ACC112 (cell line): Measurements from ENCODE around the gene EID2.

ENCODE experiments used
- H2AFZ ChIP-seq: fragments of 200-600 bp; sonication (generic); one replicate; pipeline ENCODE4 v1.6.0; 2017; ENCODE audit warnings: antibody characterized with exemption, low read length; ENCODE audit not compliant: unreplicated experiment
- H3K27ac ChIP-seq: fragments of 200-600 bp; sonication (generic); 2 replicates; pipeline ENCODE4 v1.5.1; 2014; ENCODE audit warnings: low read depth, mild to moderate bottlenecking, antibody characterized with exemption, low read length, moderate library complexity
- H3K27me3 ChIP-seq: fragments of 200-600 bp; sonication (generic); 2 replicates; pipeline ENCODE4 v1.6.1; 2014; ENCODE audit warnings: mild to moderate bottlenecking, antibody characterized with exemption, low read length, moderate library complexity, mixed read lengths; ENCODE audit not compliant: insufficient read depth
- H3K36me3 ChIP-seq: fragments of 200-600 bp; sonication (generic); 2 replicates; pipeline ENCODE4 v1.6.1; 2016; ENCODE audit warnings: mild to moderate bottlenecking, antibody characterized with exemption, low read length, moderate library complexity, mixed read lengths; ENCODE audit not compliant: insufficient read depth
- H3K4me1 ChIP-seq: fragments of 200-600 bp; sonication (generic); one replicate; pipeline ENCODE4 v1.6.1; 2016; ENCODE audit warnings: low read length, mixed read lengths; ENCODE audit not compliant: insufficient read depth, unreplicated experiment, control insufficient read depth
- H3K4me3 ChIP-seq: fragments of 200-600 bp; sonication (generic); 2 replicates; pipeline ENCODE4 v1.5.1; 2014; ENCODE audit warnings: mild to moderate bottlenecking, low read depth, low read length
- H3K79me2 ChIP-seq: fragments of 200-600 bp; sonication (generic); one replicate; pipeline ENCODE4 v1.6.0; 2016; ENCODE audit warnings: low read length; ENCODE audit not compliant: control insufficient read depth, unreplicated experiment, insufficient read depth

The EID2 gene

DNA sequence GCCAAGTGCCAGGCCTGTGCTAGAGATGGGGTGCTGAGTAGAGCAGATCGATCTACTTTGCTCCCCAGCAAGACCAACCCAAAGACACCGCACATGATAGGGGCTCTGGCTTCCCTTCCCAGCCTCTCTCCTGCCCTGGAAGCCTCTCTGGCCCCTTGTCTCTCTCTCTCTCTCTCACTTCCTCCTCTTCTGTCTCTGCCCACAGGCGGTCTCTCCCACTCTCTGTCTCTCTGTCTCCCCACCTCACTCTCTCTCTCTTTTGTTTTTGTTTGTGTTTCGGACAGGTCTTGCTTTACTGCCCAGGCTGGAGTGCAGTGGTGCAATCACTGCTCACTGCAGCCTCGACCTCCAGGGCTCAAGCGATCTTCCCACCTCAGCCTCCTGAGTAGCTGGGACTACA lies 23.7 kb downstream of the EID2 start:
- Histone ChIP-seq H3K4me3 (no peak overlapping the region), H3K27me3 (peaks cover 34% of the 10 kb centered on the region), H3K4me1 (no peaks in the 10 kb centered on the region), H3K27ac (no peak overlapping the region), H3K36me3 (no peaks in the 10 kb centered on the region), H3K79me2 (no peaks in the 10 kb centered on the region), H2AFZ (no peak overlapping the region)

- H3K4me3 ChIP-seq: peak overlapping the region; percentile 49; the same call in 1 of the 2 replicates
- no peaks in the 10 kb centered on the region for H3K79me2 ChIP-seq
- peaks cover 34% of the 10 kb centered on the region for H3K27me3 ChIP-seq
- no peak overlapping the region for H3K27ac ChIP-seq
- no peaks in the 10 kb centered on the region for H3K4me1 ChIP-seq
- H2AFZ ChIP-seq: no peak overlapping the region
- H3K36me3 ChIP-seq: no peaks in the 10 kb centered on the region
Measured at GRCh38 chr19:39515551-39516191, 24.3 kb downstream of the EID2 start.

- H2AFZ ChIP-seq: no peak within 1 kb of the TSS
- no peaks in the 10 kb centered on the region for H3K4me1 ChIP-seq
- peak within 1 kb of the TSS; percentile 49; the same call in 1 of the 2 replicates for H3K4me3 ChIP-seq
- no peak within 1 kb of the TSS for H3K27ac ChIP-seq
- no peaks in the 10 kb centered on the region for H3K36me3 ChIP-seq
- H3K27me3 ChIP-seq: peaks cover 34% of the 10 kb centered on the region
- no peaks in the 10 kb centered on the region for H3K79me2 ChIP-seq
Measured at GRCh38 chr19:39514840-39515550, 25.0 kb downstream of the EID2 start, which contains the start of gene SELENOV. TSS of gene SELENOV (plus strand) at chr19:39515139. CDS start at chr19:39515213, 74 bp downstream.

GRCh38 chr19:39512988-39513387 lies 27.0 kb downstream of the EID2 start:
- no peaks in the 10 kb centered on the region for H3K36me3 ChIP-seq
- peaks cover 34% of the 10 kb centered on the region for H3K27me3 ChIP-seq
- H2AFZ ChIP-seq: no peak overlapping the region
- H3K79me2 ChIP-seq: no peaks in the 10 kb centered on the region
- no peak overlapping the region for H3K4me3 ChIP-seq
- H3K4me1 ChIP-seq: no peaks in the 10 kb centered on the region
- no peak overlapping the region for H3K27ac ChIP-seq

- no peaks in the 10 kb centered on the region for H3K79me2 ChIP-seq
- peaks cover 12% of the 10 kb centered on the region for H3K27me3 ChIP-seq
- no peak overlapping the region for H3K27ac ChIP-seq
- no peaks in the 10 kb centered on the region for H3K4me1 ChIP-seq
- H3K4me3 ChIP-seq: no peak overlapping the region
- no peaks in the 10 kb centered on the region for H3K36me3 ChIP-seq
- H2AFZ ChIP-seq: no peak overlapping the region
Measured at GRCh38 chr19:39509233-39509632, 30.7 kb downstream of the EID2 start.

GRCh38 chr19:39508629-39509028 lies 31.3 kb downstream of the EID2 start:
- no peak overlapping the region for H3K27ac ChIP-seq
- H3K4me3 ChIP-seq: no peak overlapping the region
- no peak overlapping the region for H2AFZ ChIP-seq
- H3K27me3 ChIP-seq: 0 out of 2 replicates have a peak, but pooled peaks cover 6% of the 10 kb centered on the region
- H3K4me1 ChIP-seq: no peaks in the 10 kb centered on the region
- no peaks in the 10 kb centered on the region for H3K79me2 ChIP-seq
- no peaks in the 10 kb centered on the region for H3K36me3 ChIP-seq

DNA sequence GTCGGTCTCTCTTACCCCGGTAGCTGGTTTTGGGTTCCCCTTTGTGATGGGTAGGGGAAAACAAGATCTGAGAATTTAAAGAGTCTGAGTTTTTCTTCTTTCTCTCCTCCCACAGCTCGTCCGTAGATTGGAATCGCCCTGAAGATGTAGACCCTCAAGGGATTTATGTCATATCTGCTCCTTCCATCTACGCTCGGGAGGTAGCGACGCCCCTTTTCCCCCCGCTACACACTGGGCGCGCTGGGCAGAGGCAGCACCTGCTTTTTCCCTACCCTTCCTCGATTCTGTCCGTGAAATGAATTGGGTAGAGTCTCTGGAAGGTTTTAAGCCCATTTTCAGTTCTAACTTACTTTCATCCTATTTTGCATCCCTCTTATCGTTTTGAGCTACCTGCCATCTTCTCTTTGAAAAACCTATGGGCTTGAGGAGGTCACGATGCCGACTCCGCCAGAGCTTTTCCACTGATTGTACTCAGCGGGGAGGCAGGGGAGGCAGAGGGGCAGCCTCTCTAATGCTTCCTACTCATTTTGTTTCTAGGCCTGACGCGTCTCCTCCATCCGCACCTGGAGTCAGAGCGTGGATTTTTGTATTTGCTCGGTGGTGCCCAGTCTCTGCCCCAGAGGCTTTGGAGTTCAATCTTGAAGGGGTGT lies 32.1 kb downstream of the EID2 start:
- Histone ChIP-seq H3K4me1 (no peaks in the 10 kb centered on the region), H3K36me3 (no peaks in the 10 kb centered on the region), H2AFZ (peak overlapping the region; percentile 87), H3K79me2 (no peaks in the 10 kb centered on the region), H3K27ac (no peak overlapping the region), H3K4me3 (peak overlapping the region; percentile 81), H3K27me3 (0 out of 2 replicates have a peak, but pooled peaks cover under 1% of the 10 kb centered on the region)

DNA sequence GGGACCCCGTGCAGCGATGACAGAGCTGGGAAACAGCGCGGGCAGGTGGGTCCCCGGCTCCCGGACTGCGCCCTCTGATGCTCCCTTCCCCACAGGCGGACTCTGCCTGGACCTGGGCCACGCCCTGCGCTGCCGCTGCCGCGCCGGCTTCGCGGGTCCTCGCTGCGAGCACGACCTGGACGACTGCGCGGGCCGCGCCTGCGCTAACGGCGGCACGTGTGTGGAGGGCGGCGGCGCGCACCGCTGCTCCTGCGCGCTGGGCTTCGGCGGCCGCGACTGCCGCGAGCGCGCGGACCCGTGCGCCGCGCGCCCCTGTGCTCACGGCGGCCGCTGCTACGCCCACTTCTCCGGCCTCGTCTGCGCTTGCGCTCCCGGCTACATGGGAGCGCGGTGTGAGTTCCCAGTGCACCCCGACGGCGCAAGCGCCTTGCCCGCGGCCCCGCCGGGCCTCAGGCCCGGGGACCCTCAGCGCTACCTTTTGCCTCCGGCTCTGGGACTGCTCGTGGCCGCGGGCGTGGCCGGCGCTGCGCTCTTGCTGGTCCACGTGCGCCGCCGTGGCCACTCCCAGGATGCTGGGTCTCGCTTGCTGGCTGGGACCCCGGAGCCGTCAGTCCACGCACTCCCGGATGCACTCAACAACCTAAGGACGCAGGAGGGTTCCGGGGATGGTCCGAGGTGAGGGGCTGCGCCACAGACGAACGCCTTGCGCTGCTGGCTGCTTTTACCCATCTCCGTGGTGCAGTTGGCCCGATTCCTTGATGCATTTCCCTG lies 32.8 kb downstream of the EID2 start:
- Histone ChIP-seq H3K36me3 (no peaks in the 10 kb centered on the region), H2AFZ (peak overlapping the region; percentile 87), H3K4me1 (no peaks in the 10 kb centered on the region), H3K27me3 (no peaks in the 10 kb centered on the region), H3K4me3 (peak overlapping the region; percentile 81), H3K27ac (no peak overlapping the region), H3K79me2 (no peaks in the 10 kb centered on the region)

GRCh38 chr19:39506598-39506943 lies 33.4 kb downstream of the EID2 start:
- H3K79me2 ChIP-seq: no peaks in the 10 kb centered on the region
- no peaks in the 10 kb centered on the region for H3K27me3 ChIP-seq
- H3K27ac ChIP-seq: no peak overlapping the region
- peak overlapping the region; percentile 81 for H3K4me3 ChIP-seq
- no peaks in the 10 kb centered on the region for H3K4me1 ChIP-seq
- H2AFZ ChIP-seq: peak overlapping the region; percentile 6
- H3K36me3 ChIP-seq: no peaks in the 10 kb centered on the region

DNA sequence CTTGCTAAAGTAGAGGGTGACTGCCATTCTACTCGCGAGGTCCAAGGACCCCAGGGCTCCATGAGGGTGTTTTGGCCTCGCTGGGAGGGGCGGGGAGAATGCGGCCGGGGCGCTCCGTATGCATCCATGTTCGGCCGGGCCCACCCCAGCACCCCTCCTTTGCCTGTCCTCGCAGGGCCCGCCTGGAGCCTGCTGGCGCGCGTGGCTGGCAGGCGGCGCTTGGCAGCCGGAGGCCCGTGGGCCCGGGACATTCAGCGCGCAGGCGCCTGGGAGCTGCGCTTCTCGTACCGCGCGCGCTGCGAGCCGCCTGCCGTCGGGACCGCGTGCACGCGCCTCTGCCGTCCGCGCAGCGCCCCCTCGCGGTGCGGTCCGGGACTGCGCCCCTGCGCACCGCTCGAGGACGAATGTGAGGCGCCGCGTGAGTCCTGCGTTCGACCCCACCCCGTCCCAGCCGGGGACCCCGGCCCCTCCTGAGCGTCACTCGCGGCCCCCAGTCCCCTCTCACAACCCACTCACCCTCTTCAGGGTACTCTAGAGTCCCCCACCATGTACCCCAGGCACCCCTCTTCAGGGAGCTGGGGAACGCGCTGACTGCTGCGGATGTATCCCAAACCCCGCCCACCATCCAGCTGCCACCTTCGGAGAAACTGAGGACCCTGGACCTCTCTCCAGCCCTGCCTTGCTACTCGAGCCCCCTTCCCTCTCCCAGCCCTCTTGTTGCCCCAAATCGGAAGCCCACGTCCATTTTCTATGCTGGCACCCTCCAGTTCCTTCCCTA lies 37.1 kb downstream of the EID2 start:
- Histone ChIP-seq H2AFZ (peak overlapping the region; percentile 33), H3K27ac (no peak overlapping the region), H3K4me1 (peaks cover 5% of the 10 kb centered on the region), H3K27me3 (peaks cover 27% of the 10 kb centered on the region), H3K4me3 (peak overlapping the region; percentile 54; the same call in 1 of the 2 replicates), H3K79me2 (no peaks in the 10 kb centered on the region), H3K36me3 (no peaks in the 10 kb centered on the region)
